ENCODE data around the gene MAOB. TPM values are rescaled to one million over a fixed set of nuclear protein-coding genes. Genes with fewer than 3 reads are reported as not detected.
A peak's percentile ranks its signal among the peaks of the same experiment; 100 is the strongest.

Gene MAOB
- total and polyA plus RNA-seq, 10 of the 15 experiments (the other 5 are each of a cell fraction or from before 2014, with no cell fraction given): 0.21 TPM; not detected in 9

GRCh38 chrX:43836435-43837184, 45.6 kb downstream of the MAOB start:
- WGBS (ENCODE audit: insufficient coverage, insufficient replicate concordance, low lambda C conversion rate, missing lambda C conversion rate): 22% methylated on average over 3 of the region's 3 CpGs
- H3K27me3 ChIP-seq (replicated peaks in 1 of 2; ENCODE audit: control insufficient read depth in 2 of 2, insufficient read depth in 2 of 2, low read length in 1 of 2): no peaks in the 10 kb centered on the region
- H4K20me1 ChIP-seq (ENCODE audit: control insufficient read depth, insufficient read depth): no peaks in the 10 kb centered on the region
- no peak overlapping the region for H3K9ac ChIP-seq (ENCODE audit: control insufficient read depth, insufficient read depth, low read length)
- BruUV-seq (replicated peaks): no TSS peak
- POLR2A ChIA-PET: no interaction called here
- no peak overlapping the region for H3K4me2 ChIP-seq (ENCODE audit: control insufficient read depth, insufficient read depth)
- intact Hi-C loops (cut with micrococcal nuclease; ENCODE audit: unreplicated experiment) (loop anchor here (5.0 kb wide), 1 partner anchor 406 kb away; no protein-coding TSS in a partner anchor), in situ Hi-C loops (cut with MboI) (no loop called here)
- SMC1A ChIA-PET (ENCODE audit: uncharacterized antibody, unreplicated experiment): interaction anchor here (0.6 to 1.1 kb wide), 4 partner anchors 23 to 1102 kb away, joined by 3 to 10 read pairs (median 3); no protein-coding TSS in a partner anchor
- H3K36me3 ChIP-seq (ENCODE audit: control insufficient read depth in 2 of 2, insufficient read depth in 2 of 2, low read length in 1 of 2): no peaks in the 10 kb centered on the region
- no peaks in the 10 kb centered on the region for H3K9me3 ChIP-seq (replicated peaks; ENCODE audit: control insufficient read depth, insufficient read depth, low read length)
- no peak for DNase-seq (ENCODE audit: low read depth, low spot score)
- H3K27ac ChIP-seq (ENCODE audit: control insufficient read depth, insufficient read depth): no peak overlapping the region
- no peak for FAIRE-seq
- peak; percentile 48; the same call in 1 of the 3 replicates for ATAC-seq
- no peak overlapping the region for H2AFZ ChIP-seq (ENCODE audit: control insufficient read depth, low read depth, low read length)
- H3K79me2 ChIP-seq (ENCODE audit: control insufficient read depth, insufficient read depth, low read length): no peaks in the 10 kb centered on the region
- CTCF ChIA-PET: interaction anchor here (1.1 to 3.5 kb wide), 4 partner anchors 43 to 1351 kb away, joined by 3 to 22 read pairs (median 4); no protein-coding TSS in a partner anchor
- H3K4me3 ChIP-seq: no peak overlapping the region
- H3K4me1 ChIP-seq (ENCODE audit: control insufficient read depth, insufficient read depth, low read length): no peaks in the 10 kb centered on the region
- TF ChIP-seq SMC3 (IDR thresholded peaks at IDR 0.05; ENCODE audit: borderline replicate concordance, low read length): peak; percentile 52; the same call in 1 of the 2 replicates
- TF ChIP-seq IKZF2 (IDR thresholded peaks at IDR 0.05): no peak
- no peak for TF ChIP-seq DPF2 (IDR thresholded peaks at IDR 0.05)
- peak; percentile 36 to 51 (median 50); a peak in 4 of 6 replicates for TF ChIP-seq CTCF (IDR thresholded peaks at IDR 0.05 in 2 of 3, conservative IDR thresholded peaks at IDR 0.05 in 1 of 3; ENCODE audit: control insufficient read depth in 2 of 3, extremely low read depth in 1 of 3, insufficient read depth in 1 of 3, low read depth in 3 of 3, low read length in 3 of 3)
- peak; percentile 62; the same call in 1 of the 2 replicates for TF ChIP-seq BACH1 (IDR thresholded peaks at IDR 0.05; ENCODE audit: borderline replicate concordance)
- peak; percentile 54 for TF ChIP-seq RAD21 (IDR thresholded peaks at IDR 0.05; ENCODE audit: insufficient read depth, low read depth, low read length)
- no peak for TF ChIP-seq E4F1 (IDR thresholded peaks at IDR 0.05; ENCODE audit: borderline replicate concordance, partially characterized antibody)
- RAD21 ChIA-PET (ENCODE audit: unreplicated experiment): interaction anchor here (0.9 to 1.2 kb wide), 2 partner anchors 11 to 406 kb away, joined by 3 to 5 read pairs; no protein-coding TSS in a partner anchor
